GM18517 (cell line): Measurements from ENCODE around the gene ATF7IP2.
"Not testable (repeated sequence)": the region's sequence is repeated elsewhere in the genome, so short reads cannot be mapped to it uniquely, and the experiment has no call there.

Experiments used
- ATAC-seq: cut with Tn5 transposase; IDR thresholded peaks from one replicate; pipeline ENCODE4 v1.9.1; 2021; ENCODE audit warnings: mild to moderate bottlenecking, moderate library complexity; ENCODE audit not compliant: unreplicated experiment

ATF7IP2 gene

DNA sequence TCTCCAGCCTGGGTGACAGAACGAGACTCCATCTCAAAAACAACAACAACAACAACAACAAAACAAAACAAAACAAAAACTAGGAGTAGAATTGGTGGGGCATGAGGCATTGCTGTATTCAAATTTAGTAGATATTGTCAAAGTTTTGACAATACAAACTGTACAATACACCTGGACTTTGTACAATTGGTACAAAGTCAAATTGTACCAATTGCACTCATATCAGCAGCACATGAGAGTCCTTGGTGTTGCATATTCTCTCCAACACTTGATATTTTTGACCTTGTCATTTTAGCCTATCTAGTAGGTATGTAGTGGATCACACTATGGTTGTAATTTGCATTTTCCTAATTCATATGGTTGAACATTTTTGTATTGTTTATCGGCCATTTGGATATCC is 14.3 kb upstream of the ATF7IP2 start:
- ATAC-seq: no peak

- ATAC-seq: no peak
Observed at GRCh38 chr16:10373556-10373955, 12.3 kb upstream of the ATF7IP2 start.

GRCh38 chr16:10376229-10376628 is 9.6 kb upstream of the ATF7IP2 start:
- ATAC-seq: no peak

GRCh38 chr16:10383626-10384025 is 2.2 kb upstream of the ATF7IP2 start:
- ATAC-seq: no peak

- ATAC-seq: no peak
Observed at GRCh38 chr16:10386517-10387100, 748 bp downstream of the ATF7IP2 start.

DNA sequence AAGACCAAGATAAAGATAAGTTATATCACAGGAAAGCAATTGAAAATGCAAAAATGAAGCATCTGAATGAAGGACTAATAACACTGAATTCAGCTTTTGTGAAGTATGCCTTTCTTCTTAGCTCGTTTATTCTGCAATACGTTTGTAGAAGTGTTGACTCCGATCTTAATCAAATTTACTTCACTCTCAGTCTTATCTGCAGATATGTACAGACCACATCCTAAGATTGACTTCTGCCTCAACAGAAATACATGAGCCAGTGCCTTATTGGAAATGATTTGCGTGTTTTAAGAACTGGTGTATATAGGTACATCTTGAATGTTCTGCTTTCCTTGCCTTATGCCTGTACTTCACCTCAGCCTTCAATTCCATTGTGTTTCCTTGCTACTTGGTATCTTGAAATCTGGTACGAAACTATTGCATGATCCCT is 1.3 kb downstream of the ATF7IP2 start:
- ATAC-seq: no peak

GRCh38 chr16:10388988-10389387 is 3.1 kb downstream of the ATF7IP2 start:
- no peak for ATAC-seq

DNA sequence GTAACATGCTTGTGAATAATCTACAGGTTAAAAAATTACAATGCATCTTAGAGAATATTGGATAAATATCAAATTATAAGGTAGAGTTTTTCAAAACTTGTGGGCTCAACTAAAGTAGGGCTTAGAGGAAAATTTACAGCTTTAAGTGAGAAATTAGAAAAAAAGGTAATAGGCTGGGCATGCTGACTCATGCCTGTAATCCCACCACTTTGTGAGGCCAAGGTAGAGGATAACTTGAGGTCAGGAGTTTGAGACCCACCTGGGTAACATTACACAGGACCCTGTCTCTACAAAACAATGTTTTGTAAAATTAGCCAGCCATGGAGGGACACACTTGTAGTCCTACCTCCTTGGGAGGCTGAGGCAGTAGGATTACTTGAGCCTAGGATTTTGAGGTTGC is 4.5 kb downstream of the ATF7IP2 start:
- ATAC-seq: no peak

GRCh38 chr16:10390867-10391266 is 5.0 kb downstream of the ATF7IP2 start:
- ATAC-seq: no peak

DNA sequence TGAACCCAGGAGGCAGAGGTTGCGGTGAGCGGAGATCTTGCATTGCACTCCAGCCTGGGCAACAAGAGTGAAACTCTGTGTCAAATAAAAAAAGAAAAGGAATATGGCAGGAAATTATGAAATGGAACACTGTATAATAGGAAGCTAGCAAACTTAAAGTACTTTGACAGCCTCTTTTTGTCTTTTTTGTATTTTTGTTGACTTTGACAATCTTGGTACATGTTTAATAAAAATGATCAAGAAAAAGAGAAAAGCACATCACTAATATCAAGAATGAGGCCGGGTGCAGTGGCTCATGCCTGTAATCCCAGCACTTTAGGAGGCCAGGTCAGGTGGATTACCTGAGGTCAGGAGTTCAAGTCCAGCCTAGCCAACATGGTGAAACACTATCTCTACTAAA is 5.5 kb downstream of the ATF7IP2 start:
- ATAC-seq: no peak

GRCh38 chr16:10402975-10403374 is 17.1 kb downstream of the ATF7IP2 start:
- ATAC-seq: no peak

- no peak for ATAC-seq
Observed at GRCh38 chr16:10405386-10405939, 19.6 kb downstream of the ATF7IP2 start.

DNA sequence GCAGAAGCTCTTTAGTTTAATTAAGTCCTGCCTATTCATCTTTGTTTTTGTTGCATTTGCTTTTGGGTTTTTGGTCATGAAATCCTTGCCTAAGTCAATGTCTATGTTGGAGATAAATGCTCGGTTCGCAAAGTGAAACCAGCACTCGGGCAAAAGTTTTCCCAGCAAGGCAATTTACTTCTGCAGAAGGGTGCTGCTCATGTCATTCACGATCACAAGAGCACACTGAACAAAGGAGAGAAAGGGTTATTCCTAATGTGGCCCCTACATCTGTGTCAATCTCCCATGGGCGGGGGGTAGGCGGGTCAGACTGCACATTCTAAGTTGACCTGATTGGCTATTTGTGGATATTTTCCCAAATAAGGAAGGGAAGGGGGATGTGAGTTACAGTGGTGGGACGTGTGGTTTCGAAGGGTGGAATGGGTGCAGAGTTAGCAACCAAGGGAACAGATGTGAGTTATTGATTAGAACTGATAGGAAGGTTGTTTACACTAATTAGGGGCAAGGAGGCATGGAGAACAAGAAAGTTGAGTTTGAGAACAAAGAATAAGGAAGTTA is 23.0 kb downstream of the ATF7IP2 start:
- no peak for ATAC-seq

DNA sequence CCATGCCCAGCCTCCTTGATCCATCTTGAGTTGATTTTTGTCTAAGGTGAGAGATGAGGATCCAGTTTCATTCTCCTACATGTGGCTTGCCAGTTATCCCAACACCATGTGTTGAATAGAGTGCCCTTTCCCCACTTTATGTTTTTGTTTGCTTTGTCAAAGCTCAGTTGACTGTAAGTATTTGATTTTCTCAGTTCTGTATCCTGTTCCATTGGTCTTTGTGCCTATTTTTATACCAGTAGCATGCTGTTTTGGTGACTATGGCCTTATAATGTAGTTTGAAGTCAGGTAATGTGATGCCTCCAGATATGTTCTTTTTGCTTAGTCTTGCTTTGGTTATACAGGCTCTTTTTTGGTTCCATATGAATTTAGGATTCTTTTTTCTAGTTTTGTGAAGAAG is 23.9 kb downstream of the ATF7IP2 start:
- ATAC-seq: not testable (repeated sequence)

GRCh38 chr16:10410469-10410868 is 24.6 kb downstream of the ATF7IP2 start:
- ATAC-seq: no peak

DNA sequence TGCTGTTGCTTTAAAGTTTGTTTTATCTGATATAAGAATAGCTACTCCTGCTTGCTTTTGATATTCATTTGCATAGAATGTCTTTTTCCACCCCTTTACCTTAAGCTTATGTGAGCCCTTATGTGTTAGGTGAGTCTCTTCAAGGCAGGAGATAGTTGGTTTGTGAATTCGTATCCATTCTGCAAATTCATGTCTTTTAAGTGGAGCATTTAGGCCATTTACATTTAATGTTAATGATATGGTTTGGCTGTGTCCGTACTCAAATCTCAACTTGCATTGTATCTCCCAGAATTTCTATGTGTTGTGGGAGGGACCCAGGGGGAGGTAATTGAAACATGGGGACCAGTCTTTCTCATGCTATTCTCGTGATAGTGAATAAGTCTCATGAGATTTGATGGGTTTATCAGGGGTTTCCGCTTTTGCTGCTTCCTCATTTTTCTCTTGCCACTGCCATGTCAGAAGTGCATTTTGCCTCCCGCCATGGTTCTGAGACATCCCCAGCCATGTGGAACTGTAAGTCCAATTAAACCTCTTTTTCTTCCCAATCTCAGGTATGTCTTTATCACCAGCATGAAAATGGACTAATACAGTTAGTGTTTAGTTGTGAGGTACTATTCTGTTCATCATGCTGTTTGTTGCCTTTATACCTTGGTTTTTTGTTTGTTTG is 27.2 kb downstream of the ATF7IP2 start:
- ATAC-seq: no peak

GRCh38 chr16:10418204-10418603 is 32.3 kb downstream of the ATF7IP2 start:
- ATAC-seq: not testable (repeated sequence)

- ATAC-seq: no peak
Observed at GRCh38 chr16:10419701-10420100, 33.8 kb downstream of the ATF7IP2 start.

- ATAC-seq: no peak
Observed at GRCh38 chr16:10421596-10421995, 35.7 kb downstream of the ATF7IP2 start.

- ATAC-seq: no peak
Observed at GRCh38 chr16:10428433-10429168, 42.7 kb downstream of the ATF7IP2 start.

DNA sequence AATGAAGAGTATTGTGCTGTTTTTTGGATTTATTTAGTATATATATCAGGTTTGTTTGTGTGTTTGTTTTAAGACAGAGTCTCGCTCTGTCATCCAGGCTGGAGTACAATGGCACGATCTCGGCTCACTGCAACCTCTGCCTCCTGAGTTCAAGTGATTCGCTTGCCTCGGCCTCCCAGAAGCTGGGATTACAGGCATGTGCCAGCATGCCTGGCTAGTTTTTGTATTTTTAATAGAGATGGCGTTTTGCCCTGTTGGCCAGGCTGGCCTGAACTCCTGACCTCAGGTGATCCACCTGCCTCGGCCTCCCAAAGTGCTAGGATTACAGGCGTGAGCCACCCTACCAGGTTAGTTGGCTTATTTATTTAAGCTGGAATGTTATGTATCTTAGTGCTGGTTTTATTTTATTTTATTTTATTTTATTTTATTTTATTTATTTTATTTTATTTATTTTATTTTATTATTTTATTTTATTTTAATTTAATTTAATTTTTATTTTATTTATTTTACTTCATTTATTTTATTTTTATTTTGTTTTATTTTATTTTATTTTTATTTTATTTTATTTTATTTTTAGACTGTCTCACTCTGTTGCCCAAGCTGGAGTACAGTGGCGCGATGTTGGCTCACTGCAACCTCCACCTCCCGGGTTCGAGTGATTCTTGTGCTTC is 43.6 kb downstream of the ATF7IP2 start:
- not testable (repeated sequence) for ATAC-seq
